HG02938 (cell line): ENCODE results near the gene SLC5A4.

Source experiments
- ATAC-seq: cut with Tn5 transposase; IDR thresholded peaks from one replicate; pipeline ENCODE4 v1.9.1; 2021; ENCODE audit warnings: mild to moderate bottlenecking, moderate library complexity; ENCODE audit not compliant: unreplicated experiment

The SLC5A4 gene

GRCh38 chr22:32233091-32233490 lies 22.1 kb downstream of the SLC5A4 start:
- ATAC-seq: no peak

DNA sequence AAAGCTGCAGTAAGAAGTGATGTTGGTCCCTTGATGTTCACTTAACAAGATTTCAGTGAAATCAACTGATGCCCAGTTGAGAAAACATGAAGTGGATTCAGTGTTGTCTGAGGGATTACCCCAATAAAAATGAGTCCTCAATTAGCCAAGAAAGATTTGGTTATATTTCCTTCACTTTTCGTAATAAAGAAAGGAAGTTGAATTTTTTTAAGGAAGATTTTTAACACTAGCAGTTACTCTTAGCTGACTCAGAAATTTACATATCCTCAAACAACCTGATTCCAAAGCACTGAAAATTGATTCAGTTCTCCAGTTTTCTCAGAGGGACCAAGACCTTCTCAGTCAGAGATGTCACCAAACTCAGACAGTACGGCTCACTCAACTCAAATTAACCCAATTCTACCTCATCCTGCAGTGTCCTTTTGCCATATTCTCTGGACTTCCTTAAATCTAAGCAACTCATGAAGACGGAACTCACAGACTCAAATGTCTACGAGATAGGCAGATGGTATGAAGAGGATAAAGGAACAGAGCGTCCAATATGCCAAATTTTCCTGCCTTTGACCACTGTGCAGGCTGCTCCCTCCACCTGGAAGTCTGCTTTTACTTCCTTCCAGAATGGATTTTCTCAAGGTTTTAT lies 22.8 kb downstream of the SLC5A4 start:
- ATAC-seq: no peak

DNA sequence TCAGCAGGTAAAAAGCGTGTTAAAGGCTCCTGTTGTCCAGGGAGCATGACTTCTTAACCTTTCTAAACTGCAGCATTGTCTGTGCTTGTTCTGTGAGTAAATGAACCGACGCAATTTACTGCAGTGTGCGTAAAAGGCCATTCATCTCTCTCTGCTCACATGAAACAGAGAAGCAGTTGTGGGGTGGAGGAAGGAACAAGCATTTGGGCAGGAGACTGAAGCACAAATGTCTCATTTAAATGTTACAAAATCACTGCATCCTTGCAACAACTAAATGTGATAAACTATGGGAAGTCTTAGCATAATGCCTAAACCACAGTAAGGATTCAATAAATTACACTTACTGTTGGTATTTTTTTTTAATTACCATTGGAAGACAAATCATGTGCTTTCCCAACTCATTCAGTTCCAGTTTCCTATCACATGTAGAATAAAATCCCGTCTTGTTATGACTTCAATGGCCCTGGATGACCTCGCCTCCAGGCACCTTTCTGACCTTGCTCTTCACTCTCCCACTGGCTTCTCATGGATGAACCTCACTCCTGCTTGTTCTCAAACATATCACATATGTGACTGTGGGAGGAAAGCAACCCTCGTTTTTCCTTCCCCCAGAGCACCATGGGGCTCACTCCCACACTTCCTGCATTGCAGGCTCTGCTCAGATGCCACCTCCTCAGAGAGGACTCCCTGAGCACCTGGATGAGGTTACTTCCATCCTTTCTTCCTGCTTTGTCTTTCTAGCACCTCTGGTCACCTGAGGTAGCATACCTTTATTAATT lies 28.6 kb downstream of the SLC5A4 start:
- ATAC-seq: no peak

DNA sequence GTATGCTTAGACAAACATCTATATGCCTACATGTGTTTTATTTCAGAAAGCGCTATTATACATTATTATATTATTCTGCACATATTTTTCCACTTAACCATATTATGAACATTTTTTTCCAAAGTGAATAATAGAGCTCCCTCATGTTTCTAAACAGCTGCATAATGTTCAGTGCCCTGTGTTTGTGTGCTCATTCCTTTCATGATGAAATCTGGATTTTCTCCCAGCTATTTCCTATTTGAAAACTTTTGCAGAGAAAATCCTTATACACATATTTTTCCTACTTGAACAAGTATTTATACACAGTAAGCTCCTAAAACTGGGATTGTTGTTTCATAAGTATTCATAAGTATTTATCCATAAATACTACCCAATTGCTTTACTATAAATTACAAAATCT lies 32.2 kb downstream of the SLC5A4 start:
- ATAC-seq: no peak

DNA sequence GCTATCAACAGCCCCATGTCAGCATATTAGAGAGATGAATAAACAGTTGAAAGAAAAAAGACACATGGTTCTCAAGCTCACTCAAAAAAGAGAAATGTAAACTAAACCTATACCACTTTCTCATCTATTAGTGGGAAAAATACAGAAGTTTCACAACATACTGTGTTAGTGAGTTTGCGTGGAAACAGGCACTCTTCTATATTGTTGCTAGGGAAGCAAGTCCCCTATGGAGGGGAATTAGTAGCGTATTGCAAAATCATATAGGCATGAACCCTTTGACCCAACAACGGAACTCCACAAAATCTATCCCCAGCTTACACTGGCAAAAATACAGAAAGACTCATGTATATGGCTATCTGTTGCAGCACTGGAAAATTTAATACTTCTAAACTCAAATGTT lies 36.1 kb downstream of the SLC5A4 start:
- ATAC-seq: no peak

DNA sequence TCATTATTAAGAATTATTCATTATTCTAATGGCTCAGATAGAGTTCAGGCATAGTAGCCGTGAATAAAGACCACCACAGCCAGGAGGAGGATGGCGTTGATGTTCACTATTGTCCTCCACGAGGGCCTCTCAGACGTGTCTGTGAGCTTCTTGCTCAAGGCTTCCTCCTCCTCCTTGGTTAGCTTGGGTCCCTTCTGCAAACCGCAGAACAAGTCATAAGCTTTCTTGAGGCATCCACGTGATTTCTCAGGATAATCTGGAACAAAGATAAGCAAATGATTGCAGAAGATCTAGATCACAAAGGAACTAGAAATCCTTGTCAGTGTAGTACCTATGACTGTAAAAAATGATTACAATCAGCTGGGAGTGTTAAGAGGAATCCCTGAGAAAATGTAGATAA lies 36.7 kb downstream of the SLC5A4 start:
- no peak for ATAC-seq

- no peak for ATAC-seq
These were observed 37.7 kb downstream of the SLC5A4 start for GRCh38 chr22:32217465-32217864.

- no peak for ATAC-seq
These were observed 38.2 kb downstream of the SLC5A4 start for GRCh38 chr22:32216911-32217310.

GRCh38 chr22:32211011-32211410 lies 44.1 kb downstream of the SLC5A4 start:
- no peak for ATAC-seq

- ATAC-seq: no peak
These were observed 46.5 kb downstream of the SLC5A4 start for GRCh38 chr22:32208681-32209080.

DNA sequence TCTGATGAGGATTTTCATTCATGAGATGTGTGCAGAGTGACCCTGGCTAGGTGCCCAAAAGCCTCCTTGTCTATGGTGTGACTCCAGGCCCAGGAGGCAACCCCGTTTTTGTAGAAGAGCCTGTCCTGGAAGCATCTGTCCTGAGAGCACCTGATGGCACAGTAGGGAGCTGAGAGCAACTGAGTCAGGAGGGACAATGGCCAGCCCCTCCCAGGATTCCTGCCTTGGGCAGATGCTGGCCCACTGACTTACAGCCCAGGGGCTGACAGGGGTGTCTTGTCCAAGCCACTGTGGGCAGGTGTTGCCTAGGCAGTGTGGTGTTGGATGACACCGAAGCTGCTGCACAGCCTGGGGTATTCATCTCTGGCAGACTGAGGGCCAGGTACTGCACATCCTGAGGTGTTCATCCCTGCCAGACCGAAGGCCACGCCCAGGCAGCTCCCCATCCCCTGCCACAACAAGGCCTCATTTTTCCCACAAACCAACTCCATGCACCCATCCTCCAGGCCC lies 47.1 kb downstream of the SLC5A4 start:
- ATAC-seq: no peak

DNA sequence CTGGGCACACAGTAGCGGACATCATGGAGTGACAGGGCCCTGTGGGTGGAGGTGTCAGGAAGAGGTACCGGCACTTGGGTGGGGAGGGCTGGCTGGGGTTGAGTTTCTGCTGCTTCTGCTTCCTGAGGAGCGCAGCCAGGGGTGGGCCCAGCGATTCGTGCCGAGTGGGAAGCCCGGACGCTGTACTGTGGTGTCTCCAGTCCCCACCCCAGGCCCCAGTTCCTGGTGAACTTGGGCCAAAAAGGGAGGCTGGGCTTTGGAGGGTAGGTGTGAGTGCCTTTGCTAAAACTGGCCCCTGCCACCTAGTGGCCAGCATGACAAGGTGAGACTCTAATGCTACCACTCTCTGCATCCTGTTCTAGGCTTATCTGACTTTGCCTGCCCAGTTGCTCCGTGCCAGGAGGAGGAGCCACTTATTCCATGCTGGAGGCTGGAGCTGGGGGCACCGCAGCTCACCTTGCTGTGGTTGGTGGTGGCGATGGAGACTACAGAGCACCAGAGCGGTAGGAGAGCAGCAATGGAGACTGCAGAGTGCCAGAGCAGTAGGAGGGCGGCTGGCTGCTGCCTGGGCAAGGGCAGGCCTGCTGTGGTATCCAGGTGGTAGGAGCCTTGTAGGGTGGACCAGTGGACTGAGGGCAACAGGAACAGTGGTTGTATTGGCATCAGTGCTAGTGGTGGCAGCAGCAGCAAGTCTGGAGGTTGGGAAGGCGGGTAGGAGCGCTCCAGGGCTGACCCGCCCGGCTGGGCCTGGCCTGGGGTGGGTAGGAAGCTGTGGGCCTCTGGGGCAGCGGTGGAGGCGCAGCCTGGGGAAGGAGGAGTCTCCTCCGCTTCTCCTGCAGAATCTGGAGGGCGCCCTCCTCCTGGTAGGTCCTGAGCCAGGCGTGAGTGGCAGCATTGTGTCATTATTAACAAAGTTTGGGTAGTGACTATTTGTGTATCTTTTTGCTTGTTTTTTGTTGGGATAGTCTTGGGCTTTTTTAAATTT lies 48.1 kb downstream of the SLC5A4 start:
- no peak for ATAC-seq

DNA sequence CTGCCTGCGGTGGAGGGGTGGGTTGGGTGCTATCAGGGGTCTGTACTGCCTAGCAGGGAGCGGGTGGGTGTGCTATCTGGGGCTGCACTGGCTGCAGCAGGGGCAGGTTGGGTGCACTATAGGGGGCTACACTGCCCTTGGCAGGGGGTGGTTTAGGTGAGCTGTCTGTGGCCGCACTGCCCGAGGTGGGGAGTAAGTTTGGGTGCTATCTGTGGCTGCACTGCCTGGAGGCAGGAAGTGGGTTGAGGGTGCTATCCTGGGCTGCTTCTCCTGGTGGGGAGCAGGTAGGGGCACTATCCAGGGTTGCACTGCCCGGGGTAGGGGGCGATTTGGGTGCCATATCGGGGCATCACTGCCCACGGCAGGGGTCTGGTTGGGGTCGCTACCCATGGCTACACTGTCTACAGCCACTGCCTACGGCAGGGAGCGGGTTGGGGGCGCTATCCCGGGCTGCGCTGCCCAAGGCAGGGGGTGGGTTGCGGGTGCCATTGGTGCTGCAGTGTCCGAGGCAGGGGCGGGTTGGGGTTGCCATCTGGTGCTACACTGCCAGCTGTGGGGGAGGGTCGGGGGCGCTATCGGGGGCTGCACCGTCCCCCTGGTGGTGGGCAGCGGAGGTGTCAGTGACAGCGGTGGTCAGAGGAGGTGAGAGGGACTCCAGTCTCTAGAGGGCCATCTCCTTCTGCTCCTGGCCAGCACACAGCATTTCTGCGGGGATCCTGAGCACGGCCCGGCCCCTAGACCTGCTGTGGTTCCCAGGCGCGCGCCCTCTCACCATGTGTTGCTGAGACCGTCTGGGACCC lies 49.0 kb downstream of the SLC5A4 start:
- no peak for ATAC-seq

GRCh38 chr22:32204856-32205722 lies 50.1 kb downstream of the SLC5A4 start, which contains the start of gene RFPL2:
RFPL2 (minus strand) TSS chr22:32205073; CDS start chr22:32202451, 2,622 bp downstream.
- ATAC-seq: no peak

DNA sequence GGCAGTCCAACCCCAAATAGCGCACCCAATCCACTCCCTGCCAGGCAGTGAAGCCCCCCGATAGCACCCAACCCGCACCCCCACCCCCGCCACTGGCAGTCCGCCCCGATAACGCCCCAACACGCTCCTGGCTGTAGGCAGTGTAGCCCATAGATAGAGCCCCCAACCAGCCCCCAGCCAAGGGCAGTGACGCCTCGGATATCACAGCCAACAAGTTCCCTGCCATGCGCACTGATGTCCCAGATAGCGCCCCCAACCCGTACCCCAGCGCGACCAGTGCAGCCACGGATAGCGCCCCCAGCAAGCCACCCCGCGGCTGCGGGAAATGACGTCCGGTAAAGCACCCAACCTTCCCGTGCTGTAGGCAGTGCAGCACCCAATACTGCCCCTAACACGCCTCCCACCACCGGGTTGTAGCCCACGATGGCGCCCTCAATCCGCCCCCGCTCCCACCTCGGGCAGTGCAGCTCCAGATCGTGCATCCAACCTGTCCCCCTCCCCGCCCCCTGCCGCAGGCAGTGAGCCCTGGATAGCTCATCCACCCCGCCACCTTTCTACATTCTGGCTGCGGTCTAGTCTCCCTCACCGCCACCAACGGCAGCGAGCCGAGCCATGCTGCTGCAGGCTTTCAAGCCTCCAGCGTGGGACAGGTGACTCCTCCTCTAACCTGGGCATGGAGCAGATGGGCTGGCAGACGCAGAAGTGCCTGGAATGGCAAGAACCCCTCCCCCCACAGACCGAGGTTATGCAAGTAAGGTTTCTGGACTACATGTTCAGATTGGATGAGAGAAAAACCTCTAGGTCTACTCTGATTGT lies 50.9 kb downstream of the SLC5A4 start:
- no peak for ATAC-seq

- no peak for ATAC-seq
These were observed 51.7 kb downstream of the SLC5A4 start for GRCh38 chr22:32203181-32204039.

DNA sequence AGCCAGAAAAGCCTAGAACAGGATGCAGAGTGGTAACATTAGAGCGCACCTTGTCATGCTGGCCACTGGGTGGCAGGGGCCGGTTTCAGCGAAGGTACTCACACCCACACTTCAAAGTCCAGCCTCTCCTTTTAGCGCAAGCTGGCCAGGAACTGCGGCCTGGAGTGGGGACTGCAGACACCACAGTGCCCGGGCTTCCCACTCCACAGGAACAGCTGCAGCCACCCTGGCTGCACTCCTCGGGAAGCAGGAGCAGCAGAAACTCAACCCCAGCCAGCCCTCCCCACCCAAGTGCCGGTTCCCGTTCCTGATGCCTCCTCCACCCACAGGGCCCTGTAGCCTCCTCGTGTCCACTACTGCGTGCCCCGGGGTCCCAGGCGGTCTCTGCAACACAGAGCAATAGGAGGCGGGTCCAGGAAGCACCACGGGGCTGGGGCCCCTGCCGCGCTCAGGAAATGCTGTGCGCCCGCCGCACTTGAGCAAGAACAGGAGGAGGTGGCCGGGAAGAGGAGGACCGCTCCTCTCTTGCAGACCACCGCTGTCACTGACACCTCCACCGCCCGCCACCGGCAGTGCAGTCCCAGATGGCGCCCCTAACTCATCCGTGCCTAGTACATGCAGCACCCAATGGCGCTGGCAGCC lies 52.5 kb downstream of the SLC5A4 start:
- ATAC-seq: no peak
